ENCODE measurements around the gene TMTC1. TPM values are rescaled to one million over a fixed set of nuclear protein-coding genes. Genes with fewer than 3 reads are reported as not detected.

Gene TMTC1
- total RNA-seq, 1 experiment from 2014 or later = 109 TPM

DNA sequence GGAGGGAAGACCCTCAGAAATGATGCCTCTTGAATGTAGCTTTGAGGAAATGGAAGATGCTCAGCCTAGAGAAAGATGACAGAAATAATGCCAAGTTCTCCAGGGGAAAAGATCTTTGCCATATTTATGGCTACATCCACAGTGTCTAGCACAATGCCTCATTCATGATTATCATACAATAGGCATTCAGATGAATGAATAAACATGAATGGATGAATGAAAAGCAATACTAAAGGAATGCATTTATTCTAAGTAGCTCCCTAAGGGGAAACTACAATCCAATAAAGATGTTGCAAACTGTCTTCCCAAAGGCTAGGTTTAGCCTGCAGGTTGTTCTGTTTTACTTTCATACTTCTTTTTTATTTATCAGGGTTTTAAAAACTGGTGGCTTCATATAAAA is 12.0 kb downstream of the TMTC1 start:
- POLR2A ChIA-PET = interaction anchor here (0.8 to 2.4 kb wide), 3 partner anchors 9 to 33 kb away, joined by 3 to 7 read pairs (median 3); no protein-coding TSS in a partner anchor
- BruUV-seq (replicated peaks) = no TSS peak
- Mint-ChIP-seq H3K4me3 (ENCODE audit: unreplicated experiment) (no peak overlapping the region), H3K36me3 (ENCODE audit: insufficient read depth, unreplicated experiment) (peaks cover 56% of the 10 kb centered on the region), H3K27ac (ENCODE audit: low read depth, unreplicated experiment) (no peak overlapping the region), H3K27me3 (ENCODE audit: insufficient read depth, unreplicated experiment) (no peaks in the 10 kb centered on the region), H3K4me1 (ENCODE audit: insufficient read depth, unreplicated experiment) (peaks cover 56% of the 10 kb centered on the region), H3K9me3 (ENCODE audit: unreplicated experiment) (no peaks in the 10 kb centered on the region)
- DNase-seq (ENCODE audit: unreplicated experiment) = no peak
- TF ChIP-seq, protein P1, sequence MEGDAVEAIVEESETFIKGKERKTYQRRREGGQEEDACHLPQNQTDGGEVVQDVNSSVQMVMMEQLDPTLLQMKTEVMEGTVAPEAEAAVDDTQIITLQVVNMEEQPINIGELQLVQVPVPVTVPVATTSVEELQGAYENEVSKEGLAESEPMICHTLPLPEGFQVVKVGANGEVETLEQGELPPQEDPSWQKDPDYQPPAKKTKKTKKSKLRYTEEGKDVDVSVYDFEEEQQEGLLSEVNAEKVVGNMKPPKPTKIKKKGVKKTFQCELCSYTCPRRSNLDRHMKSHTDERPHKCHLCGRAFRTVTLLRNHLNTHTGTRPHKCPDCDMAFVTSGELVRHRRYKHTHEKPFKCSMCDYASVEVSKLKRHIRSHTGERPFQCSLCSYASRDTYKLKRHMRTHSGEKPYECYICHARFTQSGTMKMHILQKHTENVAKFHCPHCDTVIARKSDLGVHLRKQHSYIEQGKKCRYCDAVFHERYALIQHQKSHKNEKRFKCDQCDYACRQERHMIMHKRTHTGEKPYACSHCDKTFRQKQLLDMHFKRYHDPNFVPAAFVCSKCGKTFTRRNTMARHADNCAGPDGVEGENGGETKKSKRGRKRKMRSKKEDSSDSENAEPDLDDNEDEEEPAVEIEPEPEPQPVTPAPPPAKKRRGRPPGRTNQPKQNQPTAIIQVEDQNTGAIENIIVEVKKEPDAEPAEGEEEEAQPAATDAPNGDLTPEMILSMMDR (IDR thresholded peaks at IDR 0.05; ENCODE audit: unreplicated experiment) = no peak
- CTCF ChIA-PET = interaction anchor here (0.6 to 2.4 kb wide), 2 partner anchors 10 to 63 kb away, joined by 3 to 10 read pairs; no protein-coding TSS in a partner anchor
- intact Hi-C loops (cut with micrococcal nuclease) = no loop called here

DNA sequence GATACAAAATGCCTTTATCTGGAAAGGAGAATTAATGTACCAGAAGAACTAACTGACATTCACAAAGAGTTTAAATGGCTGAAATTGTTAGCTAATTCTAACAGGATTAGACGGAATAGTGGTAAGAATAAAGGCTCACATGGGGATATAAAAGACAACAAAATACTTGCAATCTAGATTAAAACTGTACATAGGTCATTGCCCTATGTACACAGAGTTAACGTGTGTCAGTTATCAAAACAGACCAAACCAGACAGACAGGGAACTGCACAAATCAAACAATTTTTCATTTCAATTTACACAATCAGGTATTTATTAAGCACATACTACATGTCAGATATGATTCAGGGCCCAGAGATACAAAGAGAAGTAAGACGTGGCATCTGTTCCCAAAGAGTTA is 12.6 kb downstream of the TMTC1 start:
- Mint-ChIP-seq H3K4me3 (ENCODE audit: unreplicated experiment) (no peak overlapping the region), H3K4me1 (ENCODE audit: insufficient read depth, unreplicated experiment) (peaks cover 52% of the 10 kb centered on the region), H3K36me3 (ENCODE audit: insufficient read depth, unreplicated experiment) (peaks cover 56% of the 10 kb centered on the region), H3K27me3 (ENCODE audit: insufficient read depth, unreplicated experiment) (no peaks in the 10 kb centered on the region), H3K9me3 (ENCODE audit: unreplicated experiment) (no peaks in the 10 kb centered on the region), H3K27ac (ENCODE audit: low read depth, unreplicated experiment) (no peak overlapping the region)
- BruUV-seq (replicated peaks) = no TSS peak
- CTCF ChIA-PET = interaction anchor here (0.9 to 2.4 kb wide), 2 partner anchors 10 to 66 kb away, joined by 3 to 10 read pairs; no protein-coding TSS in a partner anchor
- no peak for DNase-seq (ENCODE audit: unreplicated experiment)
- TF ChIP-seq, protein P1 (IDR thresholded peaks at IDR 0.05; ENCODE audit: unreplicated experiment) = no peak
- intact Hi-C loops (cut with micrococcal nuclease) = no loop called here
- POLR2A ChIA-PET = interaction anchor here (0.8 to 2.4 kb wide), 2 partner anchors 8 to 10 kb away, joined by 3 to 7 read pairs; no protein-coding TSS in a partner anchor

DNA sequence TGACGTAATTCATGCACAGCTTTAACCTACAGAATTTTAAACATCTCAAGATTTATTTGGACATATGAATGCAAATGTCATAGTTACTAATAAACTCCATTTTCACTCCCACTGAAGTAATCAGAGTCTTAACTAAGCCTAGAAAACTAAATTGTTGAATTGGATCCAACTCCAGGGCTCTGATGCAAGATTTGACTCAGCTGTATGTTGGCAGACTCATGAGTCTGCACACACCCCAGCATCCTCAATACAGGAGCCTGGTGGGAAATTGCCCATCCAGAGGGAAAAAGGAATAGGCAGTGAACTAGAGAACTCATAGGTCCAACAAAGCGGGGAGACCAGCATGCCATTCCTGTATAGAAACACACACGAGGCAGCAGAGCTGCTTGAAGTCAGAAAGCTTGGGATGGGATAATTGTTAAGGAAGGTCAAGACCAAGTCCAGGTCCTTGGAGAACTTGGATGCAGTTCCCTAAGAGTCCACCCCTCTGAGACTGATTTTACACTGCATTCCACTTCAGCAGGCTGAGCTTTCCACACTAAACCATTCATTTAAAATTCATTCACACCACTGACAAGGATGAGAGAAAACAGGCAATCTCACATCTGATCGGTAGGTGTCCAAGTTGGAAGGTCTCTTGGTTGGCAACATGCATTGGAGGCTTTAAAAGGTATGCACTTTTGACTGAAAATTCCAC is 14.4 kb downstream of the TMTC1 start:
- Mint-ChIP-seq H3K4me3 (ENCODE audit: unreplicated experiment) (no peak overlapping the region), H3K9me3 (ENCODE audit: unreplicated experiment) (no peaks in the 10 kb centered on the region), H3K27ac (ENCODE audit: low read depth, unreplicated experiment) (peak overlapping the region; percentile 63), H3K27me3 (ENCODE audit: insufficient read depth, unreplicated experiment) (no peaks in the 10 kb centered on the region), H3K4me1 (ENCODE audit: insufficient read depth, unreplicated experiment) (peaks cover 45% of the 10 kb centered on the region), H3K36me3 (ENCODE audit: insufficient read depth, unreplicated experiment) (peaks cover 49% of the 10 kb centered on the region)
- TF ChIP-seq, protein P1 (IDR thresholded peaks at IDR 0.05; ENCODE audit: unreplicated experiment) = no peak
- ChIA-PET POLR2A (interaction anchor here (1.0 to 2.1 kb wide), 8 partner anchors 9 to 34 kb away, joined by 4 to 15 read pairs (median 6); no protein-coding TSS in a partner anchor), CTCF (interaction anchor here (0.9 to 1.1 kb wide), 3 partner anchors 11 to 1037 kb away, joined by 3 to 4 read pairs (median 4); no protein-coding TSS in a partner anchor)
- DNase-seq (ENCODE audit: unreplicated experiment) = peak; percentile 91
- no TSS peak for BruUV-seq (replicated peaks)
- intact Hi-C loops (cut with micrococcal nuclease) = no loop called here

DNA sequence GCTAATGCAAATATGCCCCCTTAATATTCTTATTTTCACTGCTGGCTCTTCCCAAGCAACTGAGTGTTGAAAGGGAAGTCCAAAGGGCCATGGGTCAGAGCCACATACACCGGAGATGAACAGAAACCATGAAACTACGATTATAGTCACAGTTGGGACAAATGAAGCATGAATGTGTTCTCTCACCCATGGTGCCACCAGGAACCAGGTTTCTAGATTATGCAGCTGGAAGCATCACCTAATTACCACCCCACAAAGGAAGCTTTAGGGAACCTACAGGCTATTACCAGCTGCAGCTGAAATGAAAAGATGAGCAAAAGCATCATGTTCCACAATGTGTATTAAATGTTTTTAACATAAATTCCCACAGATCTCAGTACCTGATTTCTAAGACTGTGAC is 15.4 kb downstream of the TMTC1 start:
- TF ChIP-seq, protein P1 (IDR thresholded peaks at IDR 0.05; ENCODE audit: unreplicated experiment) = no peak
- Mint-ChIP-seq H3K9me3 (ENCODE audit: unreplicated experiment) (no peaks in the 10 kb centered on the region), H3K27me3 (ENCODE audit: insufficient read depth, unreplicated experiment) (no peaks in the 10 kb centered on the region), H3K4me3 (ENCODE audit: unreplicated experiment) (no peak overlapping the region), H3K36me3 (ENCODE audit: insufficient read depth, unreplicated experiment) (peaks cover 41% of the 10 kb centered on the region), H3K27ac (ENCODE audit: low read depth, unreplicated experiment) (peak overlapping the region; percentile 63), H3K4me1 (ENCODE audit: insufficient read depth, unreplicated experiment) (peaks cover 39% of the 10 kb centered on the region)
- BruUV-seq (replicated peaks) = no TSS peak
- no peak for DNase-seq (ENCODE audit: unreplicated experiment)
- POLR2A ChIA-PET = interaction anchor here (1.0 to 2.1 kb wide), 8 partner anchors 10 to 47 kb away, joined by 3 to 15 read pairs (median 6); no protein-coding TSS in a partner anchor
- CTCF ChIA-PET = interaction anchor here (0.6 to 1.1 kb wide), 3 partner anchors 10 to 829 kb away, joined by 3 to 4 read pairs (median 3); no protein-coding TSS in a partner anchor
- intact Hi-C loops (cut with micrococcal nuclease) = no loop called here

Data from MCF 10A (cell line).